Left lung (tissue), 10 donors: ENCODE results near the gene LARP1. TPM values are rescaled to one million over a fixed set of nuclear protein-coding genes. Genes with fewer than 3 reads are reported as not detected.
A peak's percentile ranks its signal among the peaks of the same experiment; 100 is the strongest.
"Not testable (repeated sequence)": the region's sequence is repeated elsewhere in the genome, so short reads cannot be mapped to it uniquely, and the experiment has no call there.

ENCODE experiments used
- ATAC-seq: fragments of 200-7000 bp; cut with Tn5 transposase; one replicate; pipeline ENCODE4 v1.9.1; 2020; ENCODE audit warnings: moderate library complexity
- DNase-seq, 4 donors: peaks; one replicate each; pipeline ENCODE4 v3.0.0-alpha.2; 2013 to 2020
- H3K27ac ChIP-seq, 2 donors: fragments of 200-600 bp; sonication (generic) in 1 of 2; one replicate each; pipeline versions ENCODE4 v1.5.0 to v1.8.0; 2020 to 2021
- H3K27me3 ChIP-seq, 2 donors: fragments of 200-600 bp; sonication (generic) in 1 of 2; one replicate each; pipeline versions ENCODE4 v1.5.0 to v1.8.0; 2020 to 2021
- H3K36me3 ChIP-seq, 2 donors: fragments of 200-600 bp; sonication (generic) in 1 of 2; one replicate each; pipeline versions ENCODE4 v1.5.0 to v1.8.0; 2020 to 2021
- H3K4me1 ChIP-seq, 2 donors: fragments of 200-600 bp; one replicate each; pipeline ENCODE4 v1.8.0; 2021
- H3K4me3 ChIP-seq, 2 donors: fragments of 200-600 bp; sonication (generic) in 1 of 2; one replicate each; pipeline versions ENCODE4 v1.5.0 to v1.8.0; 2020 to 2021; ENCODE audit warnings: mild to moderate bottlenecking in 1 of 2
- H3K9me3 ChIP-seq, 2 donors: fragments of 200-600 bp; sonication (generic) in 1 of 2; one replicate each; pipeline versions ENCODE4 v1.5.0 to v1.8.0; 2020 to 2021
- CTCF ChIP-seq, 2 donors: fragments of 200-600 bp; sonication (generic) in 1 of 2; IDR thresholded peaks; one replicate each; pipeline versions ENCODE4 v1.5.0 to v1.8.0; 2021; ENCODE audit warnings: antibody characterized with exemption in 2 of 2
- intact Hi-C, 2 donors: fragments of 100-400 bp; cut with DNase I; formaldehyde crosslinking; loops; one replicate each; pipeline versions ENCODE4 v1.11.2 to v1.14.2; 2022
- polyA plus RNA-seq, 6 donors: library from polyadenylated mRNA; unstranded; fragments of 120-200 nt; gene quantifications; one replicate each; pipeline ENCODE4 v1.2.1, GENCODE V29; 2013; ENCODE audit not compliant: insufficient read length in 6 of 6
- total RNA-seq, 2 donors: library from RNA; stranded (reverse); fragmentation: NEBNext Ultra II Directional; extraction: Animal tissue kit (Norgen Biotek cat#: 25700); gene quantifications; one replicate each; pipeline ENCODE4 v1.2.1, GENCODE V29; 2021
- donor health status: DM: no; HTN: yes; CAD: no.
- donor health status: DM: no; HTN: no; CAD: no.

Gene LARP1
- total and polyA plus RNA-seq, 8 donors: 90.3 to 172 (median 109) TPM

- peak overlapping the region in 1 of 2 donors; percentile 14 for H3K27ac ChIP-seq
- H3K27me3 ChIP-seq: no peaks in the 10 kb centered on the region
- H3K4me3 ChIP-seq: peak overlapping the region in 1 of 2 donors; percentile 85
- DNase-seq: no peak
- no peak for ATAC-seq
- peaks cover 30 to 60% of the 10 kb centered on the region in 2 donors for H3K4me1 ChIP-seq
- TF ChIP-seq CTCF (IDR thresholded peaks at IDR 0.05): no peak
- H3K9me3 ChIP-seq: no peaks in the 10 kb centered on the region
- intact Hi-C loops: no loop called here
- H3K36me3 ChIP-seq: no peaks in the 10 kb centered on the region
Measured at GRCh38 chr5:154757814-154758406, 2.7 kb downstream of the LARP1 start.

- no peak for TF ChIP-seq CTCF (IDR thresholded peaks at IDR 0.05)
- H3K4me3 ChIP-seq: peak overlapping the region in 1 of 2 donors; percentile 85
- H3K27me3 ChIP-seq: no peaks in the 10 kb centered on the region
- DNase-seq: peak in 1 of 4 donors; percentile 17
- peaks cover 29 to 56% of the 10 kb centered on the region in 2 donors for H3K4me1 ChIP-seq
- H3K9me3 ChIP-seq: no peaks in the 10 kb centered on the region
- peak overlapping the region in 1 of 2 donors; percentile 14 for H3K27ac ChIP-seq
- intact Hi-C loops: no loop called here
- ATAC-seq: no peak
- no peaks in the 10 kb centered on the region for H3K36me3 ChIP-seq
Measured at GRCh38 chr5:154758493-154758892, 3.3 kb downstream of the LARP1 start.

GRCh38 chr5:154758977-154759376 lies 3.8 kb downstream of the LARP1 start:
- H3K4me1 ChIP-seq: peaks cover 26 to 52% of the 10 kb centered on the region in 2 donors
- H3K9me3 ChIP-seq: no peaks in the 10 kb centered on the region
- H3K27me3 ChIP-seq: no peaks in the 10 kb centered on the region
- H3K27ac ChIP-seq: no peak overlapping the region
- TF ChIP-seq CTCF (IDR thresholded peaks at IDR 0.05): no peak
- H3K36me3 ChIP-seq: no peaks in the 10 kb centered on the region
- intact Hi-C loops: no loop called here
- H3K4me3 ChIP-seq: no peak overlapping the region
- ATAC-seq (no peak), DNase-seq (no peak)

- H3K27me3 ChIP-seq, H3K36me3 ChIP-seq, intact Hi-C loops, H3K27ac ChIP-seq, DNase-seq, H3K4me3 ChIP-seq, H3K9me3 ChIP-seq, ATAC-seq: not testable (repeated sequence)
- peaks cover 20 to 48% of the 10 kb centered on the region in 2 donors for H3K4me1 ChIP-seq
Measured at GRCh38 chr5:154759868-154760267, 4.7 kb downstream of the LARP1 start.

- intact Hi-C loops: no loop called here
- Histone ChIP-seq H3K4me3 (no peak overlapping the region), H3K36me3 (no peaks in the 10 kb centered on the region), H3K27ac (no peak overlapping the region), H3K27me3 (no peaks in the 10 kb centered on the region), H3K9me3 (no peaks in the 10 kb centered on the region), H3K4me1 (peaks cover 20 to 60% of the 10 kb centered on the region in 2 donors)
- TF ChIP-seq CTCF (IDR thresholded peaks at IDR 0.05): no peak
- no peak for DNase-seq
- ATAC-seq: no peak
Measured at GRCh38 chr5:154761046-154761736, 6.0 kb downstream of the LARP1 start.
